ENCODE results near the gene ARHGAP26. TPM values are rescaled to one million over a fixed set of nuclear protein-coding genes. Genes with fewer than 3 reads are reported as not detected.
A peak's percentile ranks its signal among the peaks of the same experiment; 100 is the strongest.

ARHGAP26 gene
- total and polyA plus RNA-seq, 4 donors: 5.4 to 52.3 (median 30.4) TPM

DNA sequence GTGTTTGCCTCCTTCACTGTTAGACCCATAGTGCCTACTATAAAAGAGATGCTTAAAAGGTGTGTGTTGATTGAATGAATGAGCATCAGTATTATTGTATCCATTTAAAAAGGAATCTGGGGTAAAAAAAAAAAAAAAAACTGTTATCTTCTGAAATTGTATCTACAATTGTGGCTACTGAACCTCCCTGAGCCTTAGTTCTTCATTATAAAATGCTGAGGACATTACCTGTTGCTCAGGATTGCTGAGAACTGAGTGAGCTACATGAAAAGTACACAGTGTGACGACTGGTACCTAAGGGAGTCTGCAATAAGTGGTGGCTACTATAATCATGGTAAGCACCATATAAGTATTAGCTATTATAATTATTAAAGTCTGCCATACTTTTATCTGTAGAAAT, 362.6 kb downstream of the ARHGAP26 start:
- no peaks in the 10 kb centered on the region for H3K27me3 ChIP-seq (ENCODE audit: control insufficient read depth in 3 of 3, insufficient read depth in 3 of 3, low read length in 2 of 3)
- TF ChIP-seq, protein P1, sequence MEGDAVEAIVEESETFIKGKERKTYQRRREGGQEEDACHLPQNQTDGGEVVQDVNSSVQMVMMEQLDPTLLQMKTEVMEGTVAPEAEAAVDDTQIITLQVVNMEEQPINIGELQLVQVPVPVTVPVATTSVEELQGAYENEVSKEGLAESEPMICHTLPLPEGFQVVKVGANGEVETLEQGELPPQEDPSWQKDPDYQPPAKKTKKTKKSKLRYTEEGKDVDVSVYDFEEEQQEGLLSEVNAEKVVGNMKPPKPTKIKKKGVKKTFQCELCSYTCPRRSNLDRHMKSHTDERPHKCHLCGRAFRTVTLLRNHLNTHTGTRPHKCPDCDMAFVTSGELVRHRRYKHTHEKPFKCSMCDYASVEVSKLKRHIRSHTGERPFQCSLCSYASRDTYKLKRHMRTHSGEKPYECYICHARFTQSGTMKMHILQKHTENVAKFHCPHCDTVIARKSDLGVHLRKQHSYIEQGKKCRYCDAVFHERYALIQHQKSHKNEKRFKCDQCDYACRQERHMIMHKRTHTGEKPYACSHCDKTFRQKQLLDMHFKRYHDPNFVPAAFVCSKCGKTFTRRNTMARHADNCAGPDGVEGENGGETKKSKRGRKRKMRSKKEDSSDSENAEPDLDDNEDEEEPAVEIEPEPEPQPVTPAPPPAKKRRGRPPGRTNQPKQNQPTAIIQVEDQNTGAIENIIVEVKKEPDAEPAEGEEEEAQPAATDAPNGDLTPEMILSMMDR (IDR thresholded peaks at IDR 0.05; ENCODE audit: control extremely low read depth, extremely low read depth): no peak
- no peak overlapping the region for H3K4me3 ChIP-seq
- no peak overlapping the region for H3K27ac ChIP-seq (ENCODE audit: low read depth in 1 of 2, low read length in 1 of 2)
- peaks cover 0 to 11% (median 0%) of the 10 kb centered on the region in 4 donors for H3K36me3 ChIP-seq (ENCODE audit: control insufficient read depth in 4 of 4, insufficient read depth in 4 of 4, low read length in 4 of 4)
- H3K9ac ChIP-seq (ENCODE audit: insufficient read depth in 1 of 2, low read length in 2 of 2): no peak overlapping the region
- WGBS, 2 donors: 94% methylated on average over 1 of the region's 1 CpG
- DNase-seq (no peak), ATAC-seq (ENCODE audit: insufficient read depth, low FRiP score) (no peak)
- H3K4me1 ChIP-seq (ENCODE audit: control insufficient read depth in 5 of 5, insufficient read depth in 5 of 5, low read length in 5 of 5): peaks cover 6 to 44% (median 17%) of the 10 kb centered on the region in 5 donors
- no peaks in the 10 kb centered on the region for H3K9me3 ChIP-seq (ENCODE audit: control insufficient read depth in 4 of 4, insufficient read depth in 3 of 4, low read length in 3 of 4)

DNA sequence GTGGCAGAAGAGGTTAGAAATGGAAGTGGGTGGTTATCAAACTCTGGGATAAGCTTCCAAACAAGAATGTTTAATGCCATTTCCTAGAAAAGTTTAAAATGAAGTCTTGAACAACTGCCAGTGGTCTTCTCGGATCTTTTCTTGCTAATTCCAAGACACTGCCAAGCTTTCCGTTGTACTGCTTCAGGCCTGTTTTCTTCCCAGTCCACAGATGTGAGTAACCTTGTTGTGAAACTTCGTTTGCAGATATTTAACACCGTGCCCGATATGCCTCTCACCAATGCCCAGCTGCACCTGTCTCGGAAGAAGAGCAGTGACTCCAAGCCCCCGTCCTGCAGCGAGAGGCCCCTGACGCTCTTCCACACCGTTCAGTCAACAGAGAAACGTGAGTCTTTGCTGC, 363.5 kb downstream of the ARHGAP26 start:
- peaks cover 0 to 11% (median 0%) of the 10 kb centered on the region in 4 donors for H3K36me3 ChIP-seq (ENCODE audit: control insufficient read depth in 4 of 4, insufficient read depth in 4 of 4, low read length in 4 of 4)
- no peak overlapping the region for H3K27ac ChIP-seq (ENCODE audit: low read depth in 1 of 2, low read length in 1 of 2)
- H3K4me1 ChIP-seq (ENCODE audit: control insufficient read depth in 5 of 5, insufficient read depth in 5 of 5, low read length in 5 of 5): peaks cover 4 to 38% (median 13%) of the 10 kb centered on the region in 5 donors
- no peaks in the 10 kb centered on the region for H3K27me3 ChIP-seq (ENCODE audit: control insufficient read depth in 3 of 3, insufficient read depth in 3 of 3, low read length in 2 of 3)
- ATAC-seq (ENCODE audit: insufficient read depth, low FRiP score): no peak
- peak; percentile 23 to 85 (median 82) for DNase-seq
- TF ChIP-seq, protein P1 (IDR thresholded peaks at IDR 0.05; ENCODE audit: control extremely low read depth, extremely low read depth): no peak
- 86 to 87% methylated on average over 11 of the region's 11 CpGs for WGBS, 2 donors
- H3K9me3 ChIP-seq (ENCODE audit: control insufficient read depth in 4 of 4, insufficient read depth in 3 of 4, low read length in 3 of 4): no peaks in the 10 kb centered on the region
- no peak overlapping the region for H3K4me3 ChIP-seq
- no peak overlapping the region for H3K9ac ChIP-seq (ENCODE audit: insufficient read depth in 1 of 2, low read length in 2 of 2)

DNA sequence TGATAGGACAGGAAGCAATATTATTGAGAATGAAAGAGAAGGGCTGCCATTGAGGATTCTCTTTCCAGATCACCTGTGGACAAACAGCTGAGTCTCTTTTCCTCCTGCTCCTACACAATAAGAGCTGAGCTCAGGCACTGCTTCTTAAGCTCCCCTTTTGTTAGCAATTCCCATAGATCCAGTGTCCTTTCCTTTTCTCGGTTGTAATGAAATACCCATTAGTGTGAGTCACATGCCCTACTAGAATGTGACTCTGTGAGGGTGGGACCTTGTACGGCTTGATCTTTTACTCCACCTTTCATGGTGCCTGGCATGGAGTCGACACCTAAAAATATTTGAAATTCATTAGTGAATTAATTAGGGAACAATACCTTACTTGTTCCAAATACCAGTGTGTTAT, 364.1 kb downstream of the ARHGAP26 start:
- peaks cover 4 to 35% (median 13%) of the 10 kb centered on the region in 5 donors for H3K4me1 ChIP-seq (ENCODE audit: control insufficient read depth in 5 of 5, insufficient read depth in 5 of 5, low read length in 5 of 5)
- no peaks in the 10 kb centered on the region for H3K27me3 ChIP-seq (ENCODE audit: control insufficient read depth in 3 of 3, insufficient read depth in 3 of 3, low read length in 2 of 3)
- TF ChIP-seq, protein P1 (IDR thresholded peaks at IDR 0.05; ENCODE audit: control extremely low read depth, extremely low read depth): no peak
- no peak overlapping the region for H3K27ac ChIP-seq (ENCODE audit: low read depth in 1 of 2, low read length in 1 of 2)
- no peak overlapping the region for H3K4me3 ChIP-seq
- H3K36me3 ChIP-seq (ENCODE audit: control insufficient read depth in 4 of 4, insufficient read depth in 4 of 4, low read length in 4 of 4): peaks cover 0 to 11% (median 0%) of the 10 kb centered on the region in 4 donors
- no peak for ATAC-seq (ENCODE audit: insufficient read depth, low FRiP score)
- DNase-seq: no peak
- 91 to 97% methylated on average over 3 of the region's 3 CpGs for WGBS, 2 donors
- no peaks in the 10 kb centered on the region for H3K9me3 ChIP-seq (ENCODE audit: control insufficient read depth in 4 of 4, insufficient read depth in 3 of 4, low read length in 3 of 4)
- H3K9ac ChIP-seq (ENCODE audit: insufficient read depth in 1 of 2, low read length in 2 of 2): no peak overlapping the region

DNA sequence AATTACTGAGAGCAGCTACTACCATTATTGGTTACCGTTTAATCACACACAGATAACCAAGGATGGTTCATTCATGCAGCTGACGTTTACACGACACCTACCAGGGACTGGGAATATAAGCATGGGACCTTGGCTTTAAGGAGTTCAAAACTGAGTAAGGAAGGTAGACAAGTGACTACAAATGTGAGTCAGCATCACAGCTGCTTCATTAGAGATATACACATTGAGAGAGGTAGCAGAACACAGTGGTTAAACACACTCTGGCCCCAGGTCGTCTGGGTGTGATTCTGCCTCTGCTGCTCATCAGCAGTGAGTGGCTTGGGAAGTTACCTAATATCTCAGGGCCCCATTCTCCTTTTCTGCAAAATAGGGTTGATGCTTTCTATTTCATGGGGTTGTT, 364.7 kb downstream of the ARHGAP26 start:
- WGBS, 2 donors: 89 to 90% methylated on average over 4 of the region's 4 CpGs
- Histone ChIP-seq H3K4me3 (no peak overlapping the region), H3K36me3 (ENCODE audit: control insufficient read depth in 4 of 4, insufficient read depth in 4 of 4, low read length in 4 of 4) (peaks cover 0 to 11% (median 0%) of the 10 kb centered on the region in 4 donors), H3K9me3 (ENCODE audit: control insufficient read depth in 4 of 4, insufficient read depth in 3 of 4, low read length in 3 of 4) (no peaks in the 10 kb centered on the region), H3K27me3 (ENCODE audit: control insufficient read depth in 3 of 3, insufficient read depth in 3 of 3, low read length in 2 of 3) (no peaks in the 10 kb centered on the region), H3K9ac (ENCODE audit: insufficient read depth in 1 of 2, low read length in 2 of 2) (no peak overlapping the region), H3K4me1 (ENCODE audit: control insufficient read depth in 5 of 5, insufficient read depth in 5 of 5, low read length in 5 of 5) (peaks cover 3 to 35% (median 13%) of the 10 kb centered on the region in 5 donors), H3K27ac (ENCODE audit: low read depth in 1 of 2, low read length in 1 of 2) (peak overlapping the region in 1 of 2 donors; percentile 42)
- ATAC-seq (ENCODE audit: insufficient read depth, low FRiP score) (no peak), DNase-seq (no peak)
- TF ChIP-seq, protein P1 (IDR thresholded peaks at IDR 0.05; ENCODE audit: control extremely low read depth, extremely low read depth): no peak

All from lung (tissue), 12 donors.